Liver (tissue), 9 donors: ENCODE data around the gene ALPI. TPM values are rescaled to one million over a fixed set of nuclear protein-coding genes. Genes with fewer than 3 reads are reported as not detected.

ENCODE experiments used
- DNase-seq: peaks from one replicate; pipeline ENCODE4 v3.0.0-alpha.2; 2017; ENCODE audit warnings: low spot score
- H3K27ac ChIP-seq, 2 donors: one replicate each; pipeline ENCODE4 v1.7.0; 2013; ENCODE audit warnings: inconsistent platforms in 2 of 2, low read length in 2 of 2, control low read depth in 1 of 2, low read depth in 1 of 2, mild to moderate bottlenecking in 1 of 2
- H3K27me3 ChIP-seq, 4 donors: one replicate each; pipeline versions ENCODE4 v1.6.1 to v1.7.0; 2013; ENCODE audit warnings: low read length in 3 of 4, inconsistent platforms in 1 of 4, mild to moderate bottlenecking in 1 of 4, moderate library complexity in 1 of 4; ENCODE audit not compliant: control insufficient read depth in 4 of 4, insufficient read depth in 4 of 4
- H3K36me3 ChIP-seq, 4 donors: one replicate each; pipeline versions ENCODE4 v1.6.1 to v1.7.0; 2013; ENCODE audit warnings: low read length in 3 of 4, mild to moderate bottlenecking in 3 of 4, low read depth in 1 of 4, moderate library complexity in 1 of 4; ENCODE audit not compliant: control insufficient read depth in 4 of 4, insufficient read depth in 3 of 4
- H3K4me1 ChIP-seq, 4 donors: one replicate each; pipeline versions ENCODE4 v1.6.1 to v1.7.0; 2013; ENCODE audit warnings: low read length in 3 of 4, mild to moderate bottlenecking in 3 of 4, moderate library complexity in 1 of 4; ENCODE audit not compliant: control insufficient read depth in 4 of 4, insufficient read depth in 4 of 4
- H3K4me3 ChIP-seq, 3 donors: one replicate each; pipeline versions ENCODE4 v1.6.1 to v1.7.0; 2013; ENCODE audit warnings: low read length in 3 of 3, control low read depth in 1 of 3, low read depth in 1 of 3, mild to moderate bottlenecking in 1 of 3
- H3K9ac ChIP-seq, 2 donors: one replicate each; pipeline ENCODE4 v1.7.0; 2013; ENCODE audit warnings: low read length in 2 of 2, mild to moderate bottlenecking in 2 of 2, moderate library complexity in 2 of 2, control low read depth in 1 of 2, low read depth in 1 of 2
- H3K9me3 ChIP-seq, 4 donors: one replicate each; pipeline versions ENCODE4 v1.6.1 to v1.7.0; 2013; ENCODE audit warnings: low read length in 3 of 4; ENCODE audit not compliant: control insufficient read depth in 4 of 4
- EGR1 ChIP-seq, 2 donors: IDR thresholded peaks; 2 replicates each; pipeline ENCODE4 v1.6.1; 2016 to 2018; ENCODE audit warnings: antibody characterized with exemption in 2 of 2, low read depth in 2 of 2
- FOXA1 ChIP-seq: IDR thresholded peaks from 2 replicates; pipeline ENCODE4 v1.6.1; 2016; ENCODE audit warnings: antibody characterized with exemption
- FOXA2 ChIP-seq: IDR thresholded peaks from 2 replicates; pipeline ENCODE4 v1.6.1; 2016; ENCODE audit warnings: antibody characterized with exemption
- GABPA ChIP-seq, 2 donors: IDR thresholded peaks in 1 of 2; conservative IDR thresholded peaks in 1 of 2; 2 replicates each; pipeline ENCODE4 v1.6.1; 2016; ENCODE audit warnings: antibody characterized with exemption in 2 of 2, mild to moderate bottlenecking in 1 of 2, moderate library complexity in 1 of 2
- HNF4A ChIP-seq, 2 donors: conservative IDR thresholded peaks; 2 replicates each; pipeline ENCODE4 v1.6.1; 2016; ENCODE audit warnings: antibody characterized with exemption in 2 of 2, mild to moderate bottlenecking in 2 of 2
- HNF4G ChIP-seq: IDR thresholded peaks from 2 replicates; pipeline ENCODE4 v1.6.1; 2016; ENCODE audit warnings: antibody characterized with exemption
- JUND ChIP-seq, 2 donors: IDR thresholded peaks; 2 replicates each; pipeline ENCODE4 v1.6.1; 2016; ENCODE audit warnings: antibody characterized with exemption in 2 of 2
- NR2F2 ChIP-seq: IDR thresholded peaks from 2 replicates; pipeline ENCODE4 v1.6.1; 2016; ENCODE audit warnings: antibody characterized with exemption
- RAD21 ChIP-seq, 2 donors: IDR thresholded peaks; 2 replicates each; pipeline ENCODE4 v1.6.1; 2016; ENCODE audit warnings: antibody characterized with exemption in 2 of 2, mild to moderate bottlenecking in 2 of 2
- RXRA ChIP-seq, 2 donors: IDR thresholded peaks; 2 replicates each; pipeline ENCODE4 v1.6.1; 2017 to 2018; ENCODE audit warnings: antibody characterized with exemption in 2 of 2, mild to moderate bottlenecking in 1 of 2
- SP1 ChIP-seq: IDR thresholded peaks from 2 replicates; pipeline ENCODE4 v1.6.1; 2018; ENCODE audit warnings: antibody characterized with exemption, mild to moderate bottlenecking
- TAF1 ChIP-seq: conservative IDR thresholded peaks from 2 replicates; pipeline ENCODE4 v1.6.1; 2016; ENCODE audit warnings: antibody characterized with exemption, mild to moderate bottlenecking
- YY1 ChIP-seq: IDR thresholded peaks from 2 replicates; pipeline ENCODE4 v1.6.1; 2016; ENCODE audit warnings: antibody characterized with exemption, mild to moderate bottlenecking
- WGBS: extraction: QIAGEN DNeasy Blood & Tissue Kit; methylation state at CpG from one replicate; pipeline ENCODE4 v1.1.7; 2013; 5-methylcytosine and 5-hydroxymethylcytosine counted together
- polyA plus RNA-seq, 2 donors: library from polyadenylated mRNA; stranded (reverse) in 1 of 2; unstranded in 1 of 2; fragments of 200-250 nt in 1 of 2; fragments of >200 nt in 1 of 2; fragmentation: Nextera tagmentation in 1 of 2; extraction: Ambion mirVana in 1 of 2; gene quantifications; one replicate each; pipeline versions ENCODE4 v1.2.1 to v1.2.3, GENCODE V29; 2013 to 2015
- total RNA-seq, 2 donors: library from RNA; depleted of rRNA; stranded (reverse); fragments of >200 nt; gene quantifications; one replicate each; pipeline ENCODE4 v1.2.3, GENCODE V29; 2014
- TF ChIP-seq, protein P1 (sequence below): fragments of 150-350 bp; IDR thresholded peaks from 2 replicates; pipeline ENCODE4 v1.5.1; 2017; ENCODE audit warnings: improper control_type of control experiment, low read depth, low read length; ENCODE audit not compliant: missing input control
- TF ChIP-seq, protein P2 (sequence below): IDR thresholded peaks from 2 replicates; pipeline ENCODE4 v1.6.1; 2016; ENCODE audit warnings: antibody characterized with exemption
- TF ChIP-seq, protein P3 (sequence below): IDR thresholded peaks from 2 replicates; pipeline ENCODE4 v1.6.1; 2016; ENCODE audit warnings: antibody characterized with exemption
- TF ChIP-seq, protein P4 (sequence below): IDR thresholded peaks from 2 replicates; pipeline ENCODE4 v1.6.1; 2016; ENCODE audit warnings: antibody characterized with exemption
- TF ChIP-seq, protein P5 (sequence below): IDR thresholded peaks from 2 replicates; pipeline ENCODE4 v1.6.1; 2016; ENCODE audit warnings: antibody characterized with exemption, mild to moderate bottlenecking
- donor health status: healthy.
- donor health status: healthy.
- donor health status: healthy.
- donor health status: healthy.
- donor health status: healthy.

Gene ALPI
- total and polyA plus RNA-seq, 4 donors = 0.02 TPM; not detected in 3

DNA sequence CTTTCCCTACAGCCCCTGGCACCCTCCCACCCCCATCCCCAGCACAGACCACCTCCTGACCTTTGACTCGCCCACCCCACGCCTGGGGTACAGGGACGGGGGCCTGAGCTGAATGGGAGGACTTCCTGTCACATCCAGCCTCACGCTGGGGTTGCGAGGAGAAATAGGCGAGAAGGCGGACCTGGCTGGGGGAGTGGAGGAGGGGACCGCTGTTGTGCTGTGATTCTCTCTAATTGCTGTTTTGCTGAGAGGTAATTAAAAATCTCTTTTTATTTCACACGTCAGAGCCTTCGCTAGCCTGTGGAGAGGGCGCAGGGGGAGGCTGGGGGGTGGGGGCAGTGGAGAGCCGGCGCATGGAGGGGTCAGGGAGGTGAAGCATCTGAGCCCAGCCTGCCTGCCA is 41.4 kb downstream of the ALPI start:
- WGBS = 82% methylated on average over 13 of the region's 13 CpGs

More for the DNA sequence above, 41.4 kb downstream of the ALPI start:
- H3K27ac ChIP-seq = no peak overlapping the region
- no peak overlapping the region for H3K4me3 ChIP-seq
- H3K36me3 ChIP-seq = no peaks in the 10 kb centered on the region
- no peak overlapping the region for H3K9ac ChIP-seq
- peaks cover 0 to 2% (median 0%) of the 10 kb centered on the region in 4 donors for H3K4me1 ChIP-seq
- H3K27me3 ChIP-seq = no peaks in the 10 kb centered on the region
- no peak for DNase-seq
- H3K9me3 ChIP-seq = no peaks in the 10 kb centered on the region
- TF ChIP-seq RXRA (IDR thresholded peaks at IDR 0.05) (no peak), YY1 (no peak), NR2F2 (no peak), HNF4A (conservative IDR thresholded peaks at IDR 0.05) (no peak), GABPA (IDR thresholded peaks at IDR 0.05 in 1 of 2, conservative IDR thresholded peaks at IDR 0.05 in 1 of 2) (no peak), FOXA2 (no peak), HNF4G (no peak), TAF1 (no peak), RAD21 (IDR thresholded peaks at IDR 0.05) (no peak), JUND (IDR thresholded peaks at IDR 0.05) (no peak), EGR1 (IDR thresholded peaks at IDR 0.05; ENCODE audit: low read depth in 2 of 2) (no peak), FOXA1 (no peak), SP1 (no peak)
- TF ChIP-seq, protein P1, sequence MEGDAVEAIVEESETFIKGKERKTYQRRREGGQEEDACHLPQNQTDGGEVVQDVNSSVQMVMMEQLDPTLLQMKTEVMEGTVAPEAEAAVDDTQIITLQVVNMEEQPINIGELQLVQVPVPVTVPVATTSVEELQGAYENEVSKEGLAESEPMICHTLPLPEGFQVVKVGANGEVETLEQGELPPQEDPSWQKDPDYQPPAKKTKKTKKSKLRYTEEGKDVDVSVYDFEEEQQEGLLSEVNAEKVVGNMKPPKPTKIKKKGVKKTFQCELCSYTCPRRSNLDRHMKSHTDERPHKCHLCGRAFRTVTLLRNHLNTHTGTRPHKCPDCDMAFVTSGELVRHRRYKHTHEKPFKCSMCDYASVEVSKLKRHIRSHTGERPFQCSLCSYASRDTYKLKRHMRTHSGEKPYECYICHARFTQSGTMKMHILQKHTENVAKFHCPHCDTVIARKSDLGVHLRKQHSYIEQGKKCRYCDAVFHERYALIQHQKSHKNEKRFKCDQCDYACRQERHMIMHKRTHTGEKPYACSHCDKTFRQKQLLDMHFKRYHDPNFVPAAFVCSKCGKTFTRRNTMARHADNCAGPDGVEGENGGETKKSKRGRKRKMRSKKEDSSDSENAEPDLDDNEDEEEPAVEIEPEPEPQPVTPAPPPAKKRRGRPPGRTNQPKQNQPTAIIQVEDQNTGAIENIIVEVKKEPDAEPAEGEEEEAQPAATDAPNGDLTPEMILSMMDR = no peak
- TF ChIP-seq, protein P2, sequence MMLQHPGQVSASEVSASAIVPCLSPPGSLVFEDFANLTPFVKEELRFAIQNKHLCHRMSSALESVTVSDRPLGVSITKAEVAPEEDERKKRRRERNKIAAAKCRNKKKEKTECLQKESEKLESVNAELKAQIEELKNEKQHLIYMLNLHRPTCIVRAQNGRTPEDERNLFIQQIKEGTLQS = no peak
- TF ChIP-seq, protein P3, sequence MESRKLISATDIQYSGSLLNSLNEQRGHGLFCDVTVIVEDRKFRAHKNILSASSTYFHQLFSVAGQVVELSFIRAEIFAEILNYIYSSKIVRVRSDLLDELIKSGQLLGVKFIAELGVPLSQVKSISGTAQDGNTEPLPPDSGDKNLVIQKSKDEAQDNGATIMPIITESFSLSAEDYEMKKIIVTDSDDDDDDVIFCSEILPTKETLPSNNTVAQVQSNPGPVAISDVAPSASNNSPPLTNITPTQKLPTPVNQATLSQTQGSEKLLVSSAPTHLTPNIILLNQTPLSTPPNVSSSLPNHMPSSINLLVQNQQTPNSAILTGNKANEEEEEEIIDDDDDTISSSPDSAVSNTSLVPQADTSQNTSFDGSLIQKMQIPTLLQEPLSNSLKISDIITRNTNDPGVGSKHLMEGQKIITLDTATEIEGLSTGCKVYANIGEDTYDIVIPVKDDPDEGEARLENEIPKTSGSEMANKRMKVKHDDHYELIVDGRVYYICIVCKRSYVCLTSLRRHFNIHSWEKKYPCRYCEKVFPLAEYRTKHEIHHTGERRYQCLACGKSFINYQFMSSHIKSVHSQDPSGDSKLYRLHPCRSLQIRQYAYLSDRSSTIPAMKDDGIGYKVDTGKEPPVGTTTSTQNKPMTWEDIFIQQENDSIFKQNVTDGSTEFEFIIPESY = no peak
- TF ChIP-seq, protein P4, sequence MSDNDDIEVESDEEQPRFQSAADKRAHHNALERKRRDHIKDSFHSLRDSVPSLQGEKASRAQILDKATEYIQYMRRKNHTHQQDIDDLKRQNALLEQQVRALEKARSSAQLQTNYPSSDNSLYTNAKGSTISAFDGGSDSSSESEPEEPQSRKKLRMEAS = no peak
- TF ChIP-seq, protein P5, sequence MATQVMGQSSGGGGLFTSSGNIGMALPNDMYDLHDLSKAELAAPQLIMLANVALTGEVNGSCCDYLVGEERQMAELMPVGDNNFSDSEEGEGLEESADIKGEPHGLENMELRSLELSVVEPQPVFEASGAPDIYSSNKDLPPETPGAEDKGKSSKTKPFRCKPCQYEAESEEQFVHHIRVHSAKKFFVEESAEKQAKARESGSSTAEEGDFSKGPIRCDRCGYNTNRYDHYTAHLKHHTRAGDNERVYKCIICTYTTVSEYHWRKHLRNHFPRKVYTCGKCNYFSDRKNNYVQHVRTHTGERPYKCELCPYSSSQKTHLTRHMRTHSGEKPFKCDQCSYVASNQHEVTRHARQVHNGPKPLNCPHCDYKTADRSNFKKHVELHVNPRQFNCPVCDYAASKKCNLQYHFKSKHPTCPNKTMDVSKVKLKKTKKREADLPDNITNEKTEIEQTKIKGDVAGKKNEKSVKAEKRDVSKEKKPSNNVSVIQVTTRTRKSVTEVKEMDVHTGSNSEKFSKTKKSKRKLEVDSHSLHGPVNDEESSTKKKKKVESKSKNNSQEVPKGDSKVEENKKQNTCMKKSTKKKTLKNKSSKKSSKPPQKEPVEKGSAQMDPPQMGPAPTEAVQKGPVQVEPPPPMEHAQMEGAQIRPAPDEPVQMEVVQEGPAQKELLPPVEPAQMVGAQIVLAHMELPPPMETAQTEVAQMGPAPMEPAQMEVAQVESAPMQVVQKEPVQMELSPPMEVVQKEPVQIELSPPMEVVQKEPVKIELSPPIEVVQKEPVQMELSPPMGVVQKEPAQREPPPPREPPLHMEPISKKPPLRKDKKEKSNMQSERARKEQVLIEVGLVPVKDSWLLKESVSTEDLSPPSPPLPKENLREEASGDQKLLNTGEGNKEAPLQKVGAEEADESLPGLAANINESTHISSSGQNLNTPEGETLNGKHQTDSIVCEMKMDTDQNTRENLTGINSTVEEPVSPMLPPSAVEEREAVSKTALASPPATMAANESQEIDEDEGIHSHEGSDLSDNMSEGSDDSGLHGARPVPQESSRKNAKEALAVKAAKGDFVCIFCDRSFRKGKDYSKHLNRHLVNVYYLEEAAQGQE = no peak
